DMS153 treated with DMSO at 0.1 percent for 48 hours (cell line): ENCODE data around the gene MTERF1.
"Not testable (repeated sequence)": the region's sequence is repeated elsewhere in the genome, so short reads cannot be mapped to it uniquely, and the experiment has no call there.

Experiments used
- DNase-seq: peaks from one replicate; lab custom pipeline; 2025; ENCODE audit not compliant: unreplicated experiment; lab: John Stamatoyannopoulos, UW

Gene MTERF1

DNA sequence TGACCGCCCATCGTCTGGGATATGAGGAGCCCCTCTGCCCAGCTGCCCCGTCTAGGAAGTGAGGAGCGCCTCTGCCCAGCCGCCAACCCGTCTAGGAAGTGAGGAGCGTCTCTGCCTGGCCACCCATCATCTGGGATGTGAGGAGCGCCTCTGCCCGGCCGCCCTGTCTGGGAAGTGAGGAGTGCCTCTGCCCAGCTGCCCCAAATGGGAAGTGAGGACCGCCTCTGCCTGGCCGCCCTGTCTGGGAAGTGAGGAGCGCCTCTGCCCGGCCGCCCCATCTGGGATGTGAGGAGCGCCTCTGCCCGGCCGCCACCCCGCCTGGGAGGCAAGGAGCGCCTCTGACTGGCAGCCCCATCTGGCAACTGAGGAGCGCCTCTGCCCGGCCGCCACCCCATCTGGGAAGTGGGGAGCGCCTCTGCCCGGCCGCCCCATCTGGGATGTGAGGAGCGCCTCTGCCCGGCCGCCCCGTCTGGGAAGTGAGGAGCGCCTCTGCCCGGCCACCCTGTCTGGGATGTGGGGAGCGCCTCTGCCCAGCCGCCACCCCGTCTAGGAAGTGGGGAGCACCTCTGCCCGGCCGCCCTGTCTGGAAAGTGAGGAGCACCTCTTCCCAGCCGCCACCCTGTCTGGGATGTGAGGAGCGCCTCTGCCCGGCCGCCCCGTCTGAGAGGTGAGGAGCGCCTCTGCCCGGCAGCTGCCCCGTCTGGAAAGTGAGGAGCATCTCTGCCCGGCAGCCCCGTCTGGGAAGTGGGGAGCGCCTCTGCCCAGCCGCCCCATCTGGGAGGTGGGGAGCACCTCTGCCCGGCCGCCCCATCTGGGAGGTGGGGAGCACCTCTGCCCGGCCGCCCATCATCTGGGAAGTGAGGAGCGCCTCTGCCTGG, 7.1 kb upstream of the MTERF1 start:
- DNase-seq: not testable (repeated sequence)

GRCh38 chr7:91883676-91884362, 3.3 kb upstream of the MTERF1 start:
- DNase-seq: no peak

GRCh38 chr7:91880016-91880412, 488 bp downstream of the MTERF1 start:
- DNase-seq: no peak

GRCh38 chr7:91876391-91877133, 3.9 kb downstream of the MTERF1 start:
- no peak for DNase-seq

GRCh38 chr7:91875851-91876250, 4.7 kb downstream of the MTERF1 start:
- no peak for DNase-seq

- no peak for DNase-seq
Observed at GRCh38 chr7:91872928-91873327, 7.6 kb downstream of the MTERF1 start.

- DNase-seq: no peak
Observed at GRCh38 chr7:91872069-91872468, 8.4 kb downstream of the MTERF1 start.

- DNase-seq: no peak
Observed at GRCh38 chr7:91869661-91870060, 10.8 kb downstream of the MTERF1 start.

DNA sequence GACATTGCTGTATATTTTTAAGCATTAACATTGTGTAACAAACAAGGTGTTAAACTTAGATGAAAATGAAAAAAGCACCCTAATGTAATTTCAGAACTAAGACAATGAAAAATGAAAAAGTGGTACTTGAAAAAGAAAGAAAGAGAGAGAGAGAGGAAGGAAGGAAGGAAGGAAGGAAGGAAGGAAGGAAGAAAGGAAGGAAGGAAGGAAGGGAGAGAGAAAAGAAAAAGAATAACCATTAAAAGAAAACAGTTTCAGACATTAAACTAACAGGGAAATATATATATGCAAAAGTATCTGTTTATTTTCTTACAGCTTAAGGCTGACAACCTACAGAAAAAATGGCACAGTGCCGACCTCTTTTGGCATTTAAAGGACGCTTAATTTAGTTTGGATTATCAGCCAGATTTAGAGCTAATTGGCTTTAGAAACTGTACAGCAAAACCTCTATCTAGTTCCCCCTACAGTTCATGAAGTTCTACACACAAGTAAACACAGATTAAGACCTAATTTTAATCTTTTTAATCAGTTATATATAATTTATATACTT, 13.8 kb downstream of the MTERF1 start:
- DNase-seq: no peak

DNA sequence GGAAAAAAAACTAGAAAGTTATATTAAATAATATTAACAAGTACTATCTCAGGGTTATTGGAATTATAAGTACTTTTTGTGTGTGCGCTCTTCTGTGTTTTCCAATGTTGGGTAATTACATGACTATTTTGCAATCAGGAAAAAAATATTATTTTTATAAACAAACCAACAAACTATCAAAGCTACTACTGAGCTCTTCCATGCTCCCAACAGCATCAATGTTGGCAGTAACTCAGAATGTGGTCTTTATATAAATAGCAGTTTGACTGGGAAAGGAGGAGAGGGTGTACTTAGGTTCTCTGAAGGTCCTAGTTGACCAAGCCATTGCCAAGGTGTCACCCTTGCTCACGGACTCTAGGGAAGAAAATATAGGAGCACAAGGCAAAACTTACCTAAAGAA, 15.0 kb downstream of the MTERF1 start:
- DNase-seq: no peak

DNA sequence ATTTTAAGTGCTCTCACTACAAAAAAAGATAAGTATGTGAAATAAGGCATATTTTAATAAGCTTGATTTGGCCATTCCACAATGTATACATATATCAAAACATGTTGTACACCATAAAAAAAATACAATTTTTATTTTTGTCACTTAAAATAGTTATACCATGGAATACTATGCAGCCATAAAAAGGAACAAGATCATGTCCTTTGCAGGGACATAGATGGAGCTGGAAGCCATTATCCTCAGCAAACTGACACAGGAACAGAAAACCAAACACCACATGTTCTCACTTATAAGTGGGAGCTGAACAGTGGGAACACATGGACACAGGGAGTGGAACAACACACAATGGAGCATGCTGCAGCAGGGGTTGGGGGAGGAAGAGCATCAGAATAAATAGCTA, 15.9 kb downstream of the MTERF1 start:
- not testable (repeated sequence) for DNase-seq

GRCh38 chr7:91864070-91864469, 16.4 kb downstream of the MTERF1 start:
- DNase-seq: no peak

DNA sequence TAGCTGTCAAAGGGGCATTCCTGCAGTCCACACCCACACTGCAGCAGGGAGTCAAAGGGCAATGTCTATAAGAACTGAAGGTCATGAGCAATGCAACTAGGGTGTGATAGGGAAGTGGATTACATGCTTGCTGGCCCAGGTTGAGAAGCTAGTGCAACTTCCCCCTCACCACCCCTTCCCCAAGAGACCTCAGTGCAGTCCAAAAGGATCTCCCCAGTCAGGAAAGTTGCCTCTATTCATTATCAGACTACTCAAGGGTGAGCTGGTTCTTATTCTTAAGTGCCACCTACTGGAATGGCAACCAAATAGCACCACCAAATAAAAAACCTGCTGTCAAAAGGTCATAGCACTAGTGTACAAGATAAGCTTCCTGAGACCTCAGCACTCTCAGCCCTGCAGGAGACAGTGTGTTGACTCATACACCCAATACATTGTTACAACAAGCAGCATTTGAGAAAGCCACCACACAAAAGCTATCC, 28.2 kb downstream of the MTERF1 start:
- no peak for DNase-seq

DNA sequence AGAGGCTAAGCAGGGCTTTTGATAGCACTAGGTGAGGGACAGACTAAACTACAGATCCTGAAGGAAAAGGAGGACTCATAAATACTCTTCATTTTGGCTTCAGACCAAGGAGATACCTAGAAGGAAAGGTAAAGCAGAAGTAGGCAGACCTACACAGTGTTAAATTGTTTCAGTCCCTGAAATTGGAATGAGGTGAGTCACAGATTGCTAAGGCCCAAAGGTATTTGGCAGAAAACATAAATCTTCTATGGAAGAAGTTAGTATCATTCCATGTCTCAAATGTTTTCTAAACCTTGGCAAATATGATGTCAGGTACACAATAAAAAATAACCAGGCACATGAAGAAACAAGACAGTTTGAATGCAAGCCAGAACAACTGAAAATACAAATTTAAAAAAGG, 30.0 kb downstream of the MTERF1 start:
- DNase-seq: no peak

GRCh38 chr7:91847876-91848588, 32.5 kb downstream of the MTERF1 start:
- no peak for DNase-seq

GRCh38 chr7:91847231-91847630, 33.3 kb downstream of the MTERF1 start:
- no peak for DNase-seq

- no peak for DNase-seq
Observed at GRCh38 chr7:91846436-91846835, 34.1 kb downstream of the MTERF1 start.

DNA sequence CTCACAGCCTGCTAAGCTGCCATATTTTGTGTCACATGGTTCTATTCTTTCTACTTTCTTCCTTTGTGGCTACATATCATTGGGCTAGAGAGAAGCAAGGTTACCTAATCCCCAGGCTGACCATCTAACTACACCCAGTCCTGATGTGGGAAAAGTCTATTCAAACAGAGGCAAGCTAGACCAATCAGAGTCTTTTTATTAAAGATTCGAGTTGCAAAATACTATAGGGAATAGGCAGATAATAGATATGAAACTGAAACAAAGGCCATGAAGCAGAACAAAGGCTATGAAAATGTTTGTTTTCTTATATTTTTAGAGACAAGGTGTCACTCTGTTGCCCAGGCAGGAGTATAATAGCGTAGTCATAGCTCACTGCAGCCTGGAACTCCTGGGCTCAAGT, 36.7 kb downstream of the MTERF1 start:
- no peak for DNase-seq

DNA sequence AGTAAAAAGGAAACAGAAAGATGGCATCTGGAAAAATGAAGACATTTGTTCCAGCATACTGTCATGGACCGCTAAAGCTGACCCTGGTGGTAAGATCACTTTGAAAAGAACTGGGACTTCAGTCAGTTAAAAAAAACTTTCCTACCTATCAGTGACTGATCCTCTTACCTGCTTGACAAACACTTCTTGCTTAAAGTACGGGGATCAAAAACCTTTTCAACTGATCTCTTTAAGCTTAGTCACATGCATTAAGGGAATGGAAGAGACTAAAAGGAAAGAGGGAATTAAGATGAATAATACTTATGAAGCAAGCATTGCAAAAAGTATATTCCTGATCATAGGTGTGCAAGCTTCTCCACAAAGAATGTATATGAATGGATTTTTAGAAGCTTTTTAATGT, 42.1 kb downstream of the MTERF1 start:
- no peak for DNase-seq

DNA sequence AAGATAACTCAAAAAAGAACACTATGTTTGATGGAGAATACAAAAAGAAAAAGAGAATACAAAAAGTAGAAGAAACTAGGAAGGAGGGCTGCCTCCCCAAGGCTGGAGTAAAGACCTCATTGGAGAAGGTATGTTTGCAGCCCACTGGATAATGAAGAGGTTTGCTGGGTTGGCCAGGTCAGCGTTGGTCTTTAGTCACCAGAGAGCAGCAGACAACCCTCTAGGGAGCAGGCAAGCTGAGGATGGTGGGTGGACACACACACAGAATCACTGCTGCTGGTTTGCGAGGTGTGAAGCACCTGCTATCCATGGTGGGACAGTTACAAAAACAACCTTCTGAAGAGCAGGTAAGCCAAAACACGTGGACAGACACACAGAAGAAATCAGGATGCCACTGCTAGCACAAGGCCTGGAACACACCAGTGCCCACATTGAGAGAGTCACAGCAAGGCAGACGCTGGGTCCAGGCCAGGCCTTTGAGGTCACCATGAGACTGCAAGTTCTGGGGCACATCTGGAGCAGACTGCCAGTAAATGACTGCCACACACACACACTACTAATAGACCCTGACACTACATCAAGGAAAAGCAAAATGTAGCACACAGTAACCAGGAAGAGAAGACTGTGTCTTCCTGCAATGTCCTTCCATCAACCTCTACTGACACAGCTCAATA, 43.0 kb downstream of the MTERF1 start:
- DNase-seq: no peak
